Ramos (cell line): ENCODE data around the gene IFNA1.
"Not testable (repeated sequence)": the region's sequence is repeated elsewhere in the genome, so short reads cannot be mapped to it uniquely, and the experiment has no call there.

Experiments used
- in situ Hi-C: fragments of 300-500 bp; cut with MboI; formaldehyde crosslinking; loops from one replicate; pipeline ENCODE4 v1.14.3; 2022; ENCODE audit warnings: low sequenced_read_pairs; ENCODE audit not compliant: unreplicated experiment

The IFNA1 gene

GRCh38 chr9:21443849-21444625, 3.8 kb downstream of the IFNA1 start:
- in situ Hi-C loops, result no loop called here

GRCh38 chr9:21449312-21449711, 9.1 kb downstream of the IFNA1 start:
- in situ Hi-C loops, result not testable (repeated sequence)

- in situ Hi-C loops, result no loop called here
Measured at GRCh38 chr9:21450733-21451394, 10.6 kb downstream of the IFNA1 start.

GRCh38 chr9:21452681-21453080, 12.4 kb downstream of the IFNA1 start:
- in situ Hi-C loops, result no loop called here

- in situ Hi-C loops, result no loop called here
Measured at GRCh38 chr9:21454149-21454548, 13.9 kb downstream of the IFNA1 start.

- in situ Hi-C loops, result no loop called here
Measured at GRCh38 chr9:21455320-21455719, 15.1 kb downstream of the IFNA1 start.

- in situ Hi-C loops, result no loop called here
Measured at GRCh38 chr9:21461377-21461776, 21.1 kb downstream of the IFNA1 start.

GRCh38 chr9:21465138-21465537, 24.9 kb downstream of the IFNA1 start:
- in situ Hi-C loops, result no loop called here

GRCh38 chr9:21465859-21466518, 25.8 kb downstream of the IFNA1 start:
- in situ Hi-C loops, result no loop called here

- in situ Hi-C loops, result no loop called here
Measured at GRCh38 chr9:21470126-21470525, 29.9 kb downstream of the IFNA1 start.

- in situ Hi-C loops, result no loop called here
Measured at GRCh38 chr9:21473236-21473635, 33.0 kb downstream of the IFNA1 start.

GRCh38 chr9:21477466-21477865, 37.2 kb downstream of the IFNA1 start:
- in situ Hi-C loops, result no loop called here

GRCh38 chr9:21479152-21479702, 39.0 kb downstream of the IFNA1 start:
- in situ Hi-C loops, result no loop called here

GRCh38 chr9:21481470-21482056, 41.3 kb downstream of the IFNA1 start:
- in situ Hi-C loops, result no loop called here

GRCh38 chr9:21482213-21482612, 42.0 kb downstream of the IFNA1 start, which contains the start of gene IFNE:
Gene IFNE (minus strand): TSS chr9:21482313. CDS start chr9:21481694, 619 bp downstream.
- in situ Hi-C loops, result no loop called here
